ENCODE results near the gene MRPL1.

The MRPL1 gene

GRCh38 chr4:77862478-77863216 is at the start of gene MRPL1:
Gene MRPL1 (plus strand): TSS chr4:77862830. CDS start chr4:77862849, 19 bp downstream.
- DNase-seq (ENCODE audit: low read depth), result peak; percentile 86

- no peak for DNase-seq (ENCODE audit: low read depth)
Measured at GRCh38 chr4:77815636-77816035, 47.0 kb upstream of the MRPL1 start.

- DNase-seq (ENCODE audit: low read depth), result no peak
Measured at GRCh38 chr4:77816546-77816945, 46.1 kb upstream of the MRPL1 start.

GRCh38 chr4:77817304-77818072 is 45.1 kb upstream of the MRPL1 start:
- no peak for DNase-seq (ENCODE audit: low read depth)

GRCh38 chr4:77818073-77818601 is 44.5 kb upstream of the MRPL1 start:
- no peak for DNase-seq (ENCODE audit: low read depth)

GRCh38 chr4:77818602-77819403 is 43.8 kb upstream of the MRPL1 start, which contains the start of gene CNOT6L:
Gene CNOT6L (minus strand): TSS chr4:77819368. CDS start chr4:77819308, 60 bp downstream.
- peak; percentile 82 for DNase-seq (ENCODE audit: low read depth)

- no peak for DNase-seq (ENCODE audit: low read depth)
Measured at GRCh38 chr4:77819404-77819842, 43.2 kb upstream of the MRPL1 start.

- DNase-seq (ENCODE audit: low read depth), result peak; percentile 90
Measured at GRCh38 chr4:77819843-77820648, 42.6 kb upstream of the MRPL1 start.

- no peak for DNase-seq (ENCODE audit: low read depth)
Measured at GRCh38 chr4:77820649-77821561, 41.7 kb upstream of the MRPL1 start.

GRCh38 chr4:77821775-77822174 is 40.9 kb upstream of the MRPL1 start:
- DNase-seq (ENCODE audit: low read depth), result peak; percentile 48

GRCh38 chr4:77826275-77826674 is 36.4 kb upstream of the MRPL1 start:
- DNase-seq (ENCODE audit: low read depth), result no peak

- DNase-seq (ENCODE audit: low read depth), result no peak
Measured at GRCh38 chr4:77827343-77827742, 35.3 kb upstream of the MRPL1 start.

- DNase-seq (ENCODE audit: low read depth), result no peak
Measured at GRCh38 chr4:77833126-77833724, 29.4 kb upstream of the MRPL1 start.

- no peak for DNase-seq (ENCODE audit: low read depth)
Measured at GRCh38 chr4:77834403-77834802, 28.2 kb upstream of the MRPL1 start.

GRCh38 chr4:77843628-77844027 is 19.0 kb upstream of the MRPL1 start:
- DNase-seq (ENCODE audit: low read depth), result no peak

- no peak for DNase-seq (ENCODE audit: low read depth)
Measured at GRCh38 chr4:77844363-77844762, 18.3 kb upstream of the MRPL1 start.

GRCh38 chr4:77845400-77845799 is 17.2 kb upstream of the MRPL1 start:
- DNase-seq (ENCODE audit: low read depth), result no peak

GRCh38 chr4:77845929-77846328 is 16.7 kb upstream of the MRPL1 start:
- no peak for DNase-seq (ENCODE audit: low read depth)

- DNase-seq (ENCODE audit: low read depth), result no peak
Measured at GRCh38 chr4:77848508-77848907, 14.1 kb upstream of the MRPL1 start.

Measured in stimulated activated CD4-positive, alpha-beta T cell treated with anti-CD3 and anti-CD28 coated beads, Interleukin-2, amount 100 ng/mL, for 4 hours (primary cell).